HEK293 (cell line): ENCODE results near the gene LRRK1.

Source experiments
- CTCF ChIA-PET: fragments of 350-600 bp; formaldehyde crosslinking; extraction: SDS; loops from one replicate; lab custom pipeline; 2021; ENCODE audit warnings: antibody characterized with exemption; lab: Yijun Ruan, JAX
- POLR2A ChIA-PET: fragments of 300-600 bp; formaldehyde crosslinking; extraction: SDS; loops from one replicate; lab custom pipeline; 2020; ENCODE audit warnings: antibody characterized with exemption, inconsistent platforms; lab: Yijun Ruan, JAX
- H3K27ac ChIP-seq: fragments of 200-500 bp; sonication (Bioruptor generic); 2 replicates; pipeline ENCODE4 v1.5.1; 2014; ENCODE audit warnings: low read depth, low read length, control low read depth, inconsistent platforms; ENCODE audit errors: extremely low read depth
- H3K36me3 ChIP-seq, 2 experiments: fragments of 200-500 bp in 1 of 2; sonication (Bioruptor generic) in 1 of 2; 1 replicate in 1 of 2; 2 replicates in 1 of 2; pipeline ENCODE4 v1.5.1; 2014 to 2017; ENCODE audit warnings: inconsistent platforms in 2 of 2, low read length in 2 of 2; ENCODE audit not compliant: control insufficient read depth in 2 of 2, insufficient read depth in 1 of 2
- H3K4me1 ChIP-seq: fragments of 200-500 bp; sonication (Bioruptor generic); 2 replicates; pipeline ENCODE4 v1.5.1; 2014; ENCODE audit warnings: mild to moderate bottlenecking, low read length, inconsistent platforms; ENCODE audit not compliant: control insufficient read depth, insufficient read depth
- H3K4me3 ChIP-seq: 2 replicates; pipeline ENCODE4 v1.5.1; 2011; ENCODE audit warnings: low read depth, mild to moderate bottlenecking, control low read depth, low read length, moderate library complexity
- H3K9me3 ChIP-seq: fragments of 200-500 bp; sonication (Bioruptor generic); 2 replicates; pipeline ENCODE4 v1.5.1; 2014; ENCODE audit warnings: low read depth, low read length, inconsistent platforms; ENCODE audit not compliant: control insufficient read depth, insufficient read depth
- KLF9 ChIP-seq: fragments of 450-650 bp; formaldehyde crosslinking; IDR thresholded peaks from 2 replicates; pipeline ENCODE4 v1.5.1; 2016; ENCODE audit warnings: missing biosample characterization, missing genetic modification characterization, low read depth
- TSHZ1 ChIP-seq: fragments of 450-650 bp; formaldehyde crosslinking; IDR thresholded peaks from 2 replicates; pipeline ENCODE4 v1.5.1; 2016; ENCODE audit warnings: missing biosample characterization, missing genetic modification characterization, borderline replicate concordance
- YY1 ChIP-seq: fragments of 450-650 bp; formaldehyde crosslinking; IDR thresholded peaks from 2 replicates; pipeline ENCODE4 v1.5.1; 2018; ENCODE audit warnings: missing biosample characterization, missing genetic modification characterization
- ZBTB11 ChIP-seq: fragments of 450-650 bp; formaldehyde crosslinking; conservative IDR thresholded peaks from 2 replicates; pipeline ENCODE4 v1.5.1; 2016; ENCODE audit warnings: low read depth, missing biosample characterization, missing genetic modification characterization
- ZFP41 ChIP-seq: fragments of 450-650 bp; formaldehyde crosslinking; IDR thresholded peaks from 2 replicates; pipeline ENCODE4 v1.5.1; 2016; ENCODE audit warnings: missing biosample characterization, missing genetic modification characterization, borderline replicate concordance
- ZNF16 ChIP-seq: fragments of 450-650 bp; formaldehyde crosslinking; IDR thresholded peaks from 2 replicates; pipeline ENCODE4 v1.5.1; 2016; ENCODE audit warnings: low read depth, missing biosample characterization, missing genetic modification characterization
- ZNF18 ChIP-seq: fragments of 450-650 bp; formaldehyde crosslinking; IDR thresholded peaks from 2 replicates; pipeline ENCODE4 v1.5.1; 2016; ENCODE audit warnings: missing biosample characterization, missing genetic modification characterization
- ZNF223 ChIP-seq: fragments of 450-650 bp; formaldehyde crosslinking; IDR thresholded peaks from 2 replicates; pipeline ENCODE4 v1.5.1; 2016; ENCODE audit warnings: missing biosample characterization, missing genetic modification characterization
- ZNF302 ChIP-seq: fragments of 450-650 bp; formaldehyde crosslinking; IDR thresholded peaks from 2 replicates; pipeline ENCODE4 v1.5.1; 2016; ENCODE audit warnings: missing biosample characterization, missing genetic modification characterization, low read depth
- ZNF394 ChIP-seq: fragments of 450-650 bp; formaldehyde crosslinking; IDR thresholded peaks from 2 replicates; pipeline ENCODE4 v1.5.1; 2016; ENCODE audit warnings: missing biosample characterization, missing genetic modification characterization, mild to moderate bottlenecking, moderate library complexity, borderline replicate concordance
- ZNF549 ChIP-seq: fragments of 450-650 bp; IDR thresholded peaks from 2 replicates; pipeline ENCODE4 v1.5.1; 2018; ENCODE audit warnings: missing biosample characterization, missing genetic modification characterization, mild to moderate bottlenecking, inconsistent platforms, moderate library complexity
- ZNF585B ChIP-seq: fragments of 450-650 bp; formaldehyde crosslinking; IDR thresholded peaks from 2 replicates; pipeline ENCODE4 v1.5.1; 2016; ENCODE audit warnings: missing biosample characterization, missing genetic modification characterization
- ZNF624 ChIP-seq: fragments of 450-650 bp; formaldehyde crosslinking; IDR thresholded peaks from 2 replicates; pipeline ENCODE4 v1.5.1; 2017; ENCODE audit warnings: missing biosample characterization, missing genetic modification characterization
- ZSCAN23 ChIP-seq: fragments of 450-650 bp; formaldehyde crosslinking; IDR thresholded peaks from 2 replicates; pipeline ENCODE4 v1.5.1; 2016; ENCODE audit warnings: missing biosample characterization, missing genetic modification characterization
- ZSCAN5A ChIP-seq: fragments of 450-650 bp; formaldehyde crosslinking; IDR thresholded peaks from 2 replicates; pipeline ENCODE4 v1.5.1; 2016; ENCODE audit warnings: missing biosample characterization, missing genetic modification characterization
- TF ChIP-seq, protein P1 (sequence below): fragments of 450-650 bp; formaldehyde crosslinking; IDR thresholded peaks from 2 replicates; pipeline ENCODE4 v1.5.1; 2016; ENCODE audit warnings: missing biosample characterization, missing genetic modification characterization
- TF ChIP-seq, protein P2 (sequence below): fragments of 450-650 bp; formaldehyde crosslinking; IDR thresholded peaks from 2 replicates; pipeline ENCODE4 v1.5.1; 2016; ENCODE audit warnings: missing biosample characterization, missing genetic modification characterization

The LRRK1 gene

DNA sequence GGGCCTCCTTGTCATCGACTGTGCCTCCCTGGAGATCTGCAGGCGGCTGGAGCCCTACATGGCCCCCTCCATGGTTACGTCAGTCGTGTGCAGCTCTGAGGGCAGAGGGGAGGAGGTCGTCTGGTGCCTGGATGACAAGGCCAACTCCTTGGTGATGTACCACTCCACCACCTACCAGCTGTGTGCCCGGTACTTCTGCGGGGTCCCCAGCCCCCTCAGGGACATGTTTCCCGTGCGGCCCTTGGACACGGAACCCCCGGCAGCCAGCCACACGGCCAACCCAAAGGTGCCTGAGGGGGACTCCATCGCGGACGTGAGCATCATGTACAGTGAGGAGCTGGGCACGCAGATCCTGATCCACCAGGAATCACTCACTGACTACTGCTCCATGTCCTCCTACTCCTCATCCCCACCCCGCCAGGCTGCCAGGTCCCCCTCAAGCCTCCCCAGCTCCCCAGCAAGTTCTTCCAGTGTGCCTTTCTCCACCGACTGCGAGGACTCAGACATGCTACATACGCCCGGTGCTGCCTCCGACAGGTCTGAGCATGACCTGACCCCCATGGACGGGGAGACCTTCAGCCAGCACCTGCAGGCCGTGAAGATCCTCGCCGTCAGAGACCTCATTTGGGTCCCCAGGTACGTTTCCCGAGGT, 146.5 kb downstream of the LRRK1 start:
- TF ChIP-seq KLF9 (tag by site-specific recombination), result no peak
- TF ChIP-seq ZNF223 (tag by site-specific recombination), result no peak
- TF ChIP-seq ZNF585B (tag by site-specific recombination), result no peak
- TF ChIP-seq ZNF18, result no peak
- no peak for TF ChIP-seq YY1
- no peak for TF ChIP-seq ZNF549 (tag by site-specific recombination)
- TF ChIP-seq, all 188 proteins: peak for 0
- Histone ChIP-seq H3K36me3 (no peaks in the 10 kb centered on the region), H3K27ac (no peak overlapping the region), H3K4me1 (peaks cover 2% of the 10 kb centered on the region), H3K4me3 (no peak overlapping the region), H3K9me3 (no peaks in the 10 kb centered on the region)
- CTCF ChIA-PET, result interaction anchor here (0.6 kb wide), 1 partner anchor 50 kb away, joined by 4 read pairs; no protein-coding TSS in a partner anchor
- POLR2A ChIA-PET, result no interaction called here

GRCh38 chr15:101066501-101067408, 147.6 kb downstream of the LRRK1 start:
- Histone ChIP-seq H3K9me3 (no peaks in the 10 kb centered on the region), H3K4me1 (peaks cover 6% of the 10 kb centered on the region), H3K27ac (no peak overlapping the region), H3K36me3 (no peaks in the 10 kb centered on the region), H3K4me3 (no peak overlapping the region)
- POLR2A ChIA-PET, result no interaction called here
- CTCF ChIA-PET, result interaction anchor here (1.1 kb wide), 1 partner anchor 22 kb away, joined by 3 read pairs; no protein-coding TSS in a partner anchor
- TF ChIP-seq TSHZ1 (tag by site-specific recombination), result no peak
- no peak for TF ChIP-seq ZNF302 (tag by site-specific recombination)
- TF ChIP-seq ZNF624 (tag by site-specific recombination), result no peak
- no peak for TF ChIP-seq ZBTB11
- TF ChIP-seq ZSCAN5A, result no peak
- TF ChIP-seq, protein P1, sequence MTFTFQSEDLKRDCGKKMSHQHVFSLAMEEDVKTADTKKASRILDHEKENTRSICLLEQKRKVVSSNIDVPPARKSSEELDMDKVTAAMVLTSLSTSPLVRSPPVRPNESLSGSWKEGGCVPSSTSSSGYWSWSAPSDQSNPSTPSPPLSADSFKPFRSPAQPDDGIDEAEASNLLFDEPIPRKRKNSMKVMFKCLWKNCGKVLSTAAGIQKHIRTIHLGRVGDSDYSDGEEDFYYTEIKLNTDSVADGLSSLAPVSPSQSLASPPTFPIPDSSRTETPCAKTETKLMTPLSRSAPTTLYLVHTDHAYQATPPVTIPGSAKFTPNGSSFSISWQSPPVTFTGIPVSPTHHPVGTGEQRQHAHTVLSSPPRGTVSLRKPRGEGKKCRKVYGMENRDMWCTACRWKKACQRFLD, result no peak
- no peak for TF ChIP-seq ZFP41
- TF ChIP-seq, protein P2, sequence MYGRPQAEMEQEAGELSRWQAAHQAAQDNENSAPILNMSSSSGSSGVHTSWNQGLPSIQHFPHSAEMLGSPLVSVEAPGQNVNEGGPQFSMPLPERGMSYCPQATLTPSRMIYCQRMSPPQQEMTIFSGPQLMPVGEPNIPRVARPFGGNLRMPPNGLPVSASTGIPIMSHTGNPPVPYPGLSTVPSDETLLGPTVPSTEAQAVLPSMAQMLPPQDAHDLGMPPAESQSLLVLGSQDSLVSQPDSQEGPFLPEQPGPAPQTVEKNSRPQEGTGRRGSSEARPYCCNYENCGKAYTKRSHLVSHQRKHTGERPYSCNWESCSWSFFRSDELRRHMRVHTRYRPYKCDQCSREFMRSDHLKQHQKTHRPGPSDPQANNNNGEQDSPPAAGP (tag by site-specific recombination), result no peak
- TF ChIP-seq ZNF16 (tag by site-specific recombination), result no peak
- TF ChIP-seq ZSCAN23, result no peak
- no peak for TF ChIP-seq ZNF394 (tag by site-specific recombination)
- no peak for TF ChIP-seq ZNF223 (tag by site-specific recombination)
